IMR-90 (cell line): ENCODE measurements around the gene CAPN6. TPM values are rescaled to one million over a fixed set of nuclear protein-coding genes. Genes with fewer than 3 reads are reported as not detected.

Source experiments
- ATAC-seq: fragments of 200-7000 bp; cut with Tn5 transposase; 2 replicates; pipeline ENCODE4 v1.9.1; 2020; ENCODE audit warnings: low read depth, mild to moderate bottlenecking, moderate library complexity
- BruUV-seq: library from RNA; stranded (reverse); fragments of 400-500 nt; replicated peaks from 2 replicates; lab custom pipeline; 2021; lab: Mats Ljungman, UMichigan
- CTCF ChIA-PET: fragments of 300-600 bp; formaldehyde crosslinking; extraction: SDS; loops from one replicate; lab custom pipeline; 2021; ENCODE audit warnings: antibody characterized with exemption; lab: Yijun Ruan, JAX
- POLR2A ChIA-PET: fragments of 300-600 bp; sonication (Branson Sonifier 250); formaldehyde crosslinking; loops from one replicate; lab custom pipeline; 2022; ENCODE audit warnings: antibody characterized with exemption; ENCODE audit not compliant: unreplicated experiment; lab: Charles Lee
- DNase-seq: peaks from one replicate; pipeline ENCODE4 v3.0.0; 2013
- H2AFZ ChIP-seq: replicated peaks from 2 replicates; pipeline ENCODE3; 2013; ENCODE audit warnings: low read length, mild to moderate bottlenecking; ENCODE audit not compliant: poor library complexity
- H2AK5ac ChIP-seq: 2 replicates; pipeline ENCODE4 v1.6.1; 2013; ENCODE audit warnings: low read depth, low read length, inconsistent platforms
- H2AK9ac ChIP-seq: replicated peaks from 2 replicates; pipeline ENCODE3; 2013; ENCODE audit warnings: mild to moderate bottlenecking, low read depth, low read length, moderate library complexity; ENCODE audit not compliant: poor library complexity
- H2BK120ac ChIP-seq: 2 replicates; pipeline ENCODE4 v1.6.1; 2013; ENCODE audit warnings: low read depth, low read length, inconsistent platforms
- H2BK15ac ChIP-seq: 3 replicates; pipeline ENCODE4 v1.6.1; 2013; ENCODE audit warnings: low read depth, low read length, inconsistent platforms
- H2BK20ac ChIP-seq: 2 replicates; pipeline ENCODE4 v1.6.1; 2013; ENCODE audit warnings: low read depth, mild to moderate bottlenecking, inconsistent platforms, low read length, moderate library complexity
- H2BK5ac ChIP-seq: 2 replicates; pipeline ENCODE4 v1.6.1; 2013; ENCODE audit warnings: mild to moderate bottlenecking, low read depth, low read length, inconsistent platforms; ENCODE audit not compliant: poor library complexity, severe bottlenecking
- H3K14ac ChIP-seq: replicated peaks from 2 replicates; pipeline ENCODE4 v1.6.1; 2013; ENCODE audit warnings: low read depth, low read length, inconsistent platforms
- H3K18ac ChIP-seq: 2 replicates; pipeline ENCODE4 v1.6.1; 2013; ENCODE audit warnings: low read depth, low read length, control low read depth
- H3K23ac ChIP-seq: 2 replicates; pipeline ENCODE4 v1.6.1; 2013; ENCODE audit warnings: low read depth, low read length, inconsistent platforms
- H3K27ac ChIP-seq: 2 replicates; pipeline ENCODE4 v1.5.1; 2013; ENCODE audit warnings: mild to moderate bottlenecking, control low read depth, low read length; ENCODE audit not compliant: insufficient read depth
- H3K27me3 ChIP-seq: 2 replicates; pipeline ENCODE4 v1.6.1; 2013; ENCODE audit warnings: low read length; ENCODE audit not compliant: control insufficient read depth, insufficient read depth
- H3K36me3 ChIP-seq: 2 replicates; pipeline ENCODE4 v1.6.1; 2013; ENCODE audit warnings: low read length, mixed read lengths; ENCODE audit not compliant: control insufficient read depth, insufficient read depth
- H3K4ac ChIP-seq: 2 replicates; pipeline ENCODE4 v1.6.1; 2013; ENCODE audit warnings: low read depth, low read length, inconsistent platforms
- H3K4me1 ChIP-seq: 2 replicates; pipeline ENCODE4 v1.6.1; 2013; ENCODE audit warnings: low read length, mixed read lengths; ENCODE audit not compliant: control insufficient read depth, insufficient read depth
- H3K4me2 ChIP-seq: 2 replicates; pipeline ENCODE4 v1.6.1; 2013; ENCODE audit warnings: low read depth, mild to moderate bottlenecking, control low read depth, low read length, moderate library complexity
- H3K4me3 ChIP-seq: 2 replicates; pipeline ENCODE4 v1.5.1; 2013; ENCODE audit warnings: low read depth, mild to moderate bottlenecking, control low read depth, low read length, moderate library complexity; ENCODE audit not compliant: insufficient read depth
- H3K56ac ChIP-seq: 2 replicates; pipeline ENCODE4 v1.6.1; 2013; ENCODE audit warnings: low read length, inconsistent platforms; ENCODE audit not compliant: insufficient read depth; ENCODE audit errors: extremely low read depth
- H3K79me1 ChIP-seq, 2 experiments: 2 replicates each; pipeline ENCODE4 v1.6.1; 2013; ENCODE audit warnings: low read length in 2 of 2, inconsistent platforms in 1 of 2, low read depth in 1 of 2
- H3K9ac ChIP-seq: 2 replicates; pipeline ENCODE4 v1.6.1; 2013; ENCODE audit warnings: low read depth, low read length, control low read depth
- H3K9me1 ChIP-seq: 2 replicates; pipeline ENCODE4 v1.6.1; 2013; ENCODE audit warnings: low read length, inconsistent platforms; ENCODE audit not compliant: insufficient read depth
- H3K9me3 ChIP-seq: 2 replicates; pipeline ENCODE4 v1.6.1; 2013; ENCODE audit warnings: low read length; ENCODE audit not compliant: control insufficient read depth, insufficient read depth
- H4K20me1 ChIP-seq: 2 replicates; pipeline ENCODE4 v1.6.1; 2013; ENCODE audit warnings: low read length, inconsistent platforms; ENCODE audit not compliant: insufficient read depth
- H4K5ac ChIP-seq: 2 replicates; pipeline ENCODE4 v1.6.1; 2013; ENCODE audit warnings: mild to moderate bottlenecking, low read depth, low read length, control low read depth
- H4K8ac ChIP-seq, 2 experiments: 2 replicates each; pipeline ENCODE4 v1.6.1; 2013; ENCODE audit warnings: low read depth in 2 of 2, low read length in 2 of 2, control low read depth in 1 of 2, inconsistent platforms in 1 of 2
- H4K91ac ChIP-seq: 2 replicates; pipeline ENCODE4 v1.6.1; 2013; ENCODE audit warnings: low read depth, low read length, inconsistent platforms; ENCODE audit not compliant: insufficient read depth
- BHLHE40 ChIP-seq: fragments of 150-350 bp; IDR thresholded peaks from 2 replicates; pipeline ENCODE4 v1.6.1; 2016; ENCODE audit warnings: mild to moderate bottlenecking, low read depth, low read length
- CEBPB ChIP-seq: IDR thresholded peaks from 2 replicates; pipeline ENCODE4 v1.6.1; 2012; ENCODE audit warnings: low read depth, low read length, improper control_type of control experiment
- CHD1 ChIP-seq: IDR thresholded peaks from 2 replicates; pipeline ENCODE4 v1.6.1; 2012; ENCODE audit warnings: low read depth, low read length, improper control_type of control experiment
- CTCF ChIP-seq: conservative IDR thresholded peaks from 2 replicates; pipeline ENCODE4 v1.5.1; 2012; ENCODE audit warnings: mild to moderate bottlenecking, low read depth, low read length, improper control_type of control experiment
- FOS ChIP-seq: fragments of 150-350 bp; IDR thresholded peaks from 2 replicates; pipeline ENCODE4 v1.6.1; 2016; ENCODE audit warnings: low read depth, low read length
- MAFK ChIP-seq: IDR thresholded peaks from 2 replicates; pipeline ENCODE4 v1.6.1; 2012; ENCODE audit warnings: low read depth, low read length, improper control_type of control experiment
- MAZ ChIP-seq: IDR thresholded peaks from 2 replicates; pipeline ENCODE4 v1.6.1; 2012; ENCODE audit warnings: low read depth, mild to moderate bottlenecking, low read length, improper control_type of control experiment, moderate library complexity, borderline replicate concordance
- MXI1 ChIP-seq: IDR thresholded peaks from 2 replicates; pipeline ENCODE4 v1.6.1; 2012; ENCODE audit warnings: low read depth, mild to moderate bottlenecking, low read length, moderate library complexity, borderline replicate concordance
- NFE2L2 ChIP-seq: fragments of 150-350 bp; IDR thresholded peaks from 2 replicates; pipeline ENCODE4 v1.6.1; 2016; ENCODE audit warnings: low read depth, mild to moderate bottlenecking, low read length
- POLR2A ChIP-seq: IDR thresholded peaks from 2 replicates; pipeline ENCODE4 v1.6.1; 2012; ENCODE audit warnings: mild to moderate bottlenecking, low read depth, low read length
- RAD21 ChIP-seq: IDR thresholded peaks from 2 replicates; pipeline ENCODE4 v1.6.1; 2012; ENCODE audit warnings: low read length, improper control_type of control experiment
- RCOR1 ChIP-seq: IDR thresholded peaks from 2 replicates; pipeline ENCODE4 v1.6.1; 2012; ENCODE audit warnings: mild to moderate bottlenecking, low read length, improper control_type of control experiment; ENCODE audit not compliant: insufficient replicate concordance
- RFX5 ChIP-seq: IDR thresholded peaks from 2 replicates; pipeline ENCODE4 v1.8.0; 2012; ENCODE audit warnings: low read depth, mild to moderate bottlenecking, low read length, moderate library complexity
- SMC3 ChIP-seq: fragments of 150-350 bp; IDR thresholded peaks from 2 replicates; pipeline ENCODE4 v1.6.1; 2016; ENCODE audit warnings: low read depth, mild to moderate bottlenecking, antibody characterized with exemption, low read length, moderate library complexity
- USF2 ChIP-seq: fragments of 150-350 bp; IDR thresholded peaks from 2 replicates; pipeline ENCODE4 v1.6.1; 2017; ENCODE audit warnings: mild to moderate bottlenecking, antibody characterized with exemption, low read length, low read depth
- WGBS, 2 experiments: methylation state at CpG; one replicate each; pipeline versions ENCODE4 v1.1.5 to v1.1.7; 2013; ENCODE audit warnings: missing lambda C conversion rate in 2 of 2; ENCODE audit not compliant: insufficient read length in 1 of 2; ENCODE audit errors: extremely low coverage in 2 of 2; 5-methylcytosine and 5-hydroxymethylcytosine counted together
- dilution Hi-C: fragments of 300-500 bp; cut with HindIII; formaldehyde crosslinking; loops from one replicate; pipeline ENCODE4 v1.14.3; 2018; ENCODE audit warnings: low sequenced_read_pairs; ENCODE audit not compliant: unreplicated experiment
- in situ Hi-C: fragments of 300-500 bp; cut with MboI; formaldehyde crosslinking; loops from 3 replicates; pipeline ENCODE4 v1.14.3; 2019; ENCODE audit warnings: low sequenced_read_pairs, inconsistent platforms, mixed read lengths
- intact Hi-C: fragments of 100-400 bp; cut with micrococcal nuclease; formaldehyde crosslinking; loops from 2 replicates; pipeline ENCODE4 v1.10.0; 2022
- polyA plus RNA-seq, 3 experiments: library from polyadenylated mRNA; depleted of rRNA; stranded (reverse); fragments of >200 nt; gene quantifications; 2 replicates each; pipeline ENCODE4 v1.2.3, GENCODE V29; 2012; ENCODE audit warnings: low replicate concordance in 1 of 3
- total RNA-seq: library from RNA; depleted of rRNA; stranded (reverse); fragments of >200 nt; gene quantifications from 2 replicates; pipeline ENCODE4 v1.2.3, GENCODE V29; 2012
- TF ChIP-seq, protein P1 (sequence below): fragments of 150-350 bp; IDR thresholded peaks from 2 replicates; pipeline ENCODE4 v1.6.1; 2016; ENCODE audit warnings: low read depth, mild to moderate bottlenecking, low read length, moderate library complexity, borderline replicate concordance

CAPN6 gene
- total and polyA plus RNA-seq, 2 of the 4 experiments (the other 2 are of a cell fraction): not detected

DNA sequence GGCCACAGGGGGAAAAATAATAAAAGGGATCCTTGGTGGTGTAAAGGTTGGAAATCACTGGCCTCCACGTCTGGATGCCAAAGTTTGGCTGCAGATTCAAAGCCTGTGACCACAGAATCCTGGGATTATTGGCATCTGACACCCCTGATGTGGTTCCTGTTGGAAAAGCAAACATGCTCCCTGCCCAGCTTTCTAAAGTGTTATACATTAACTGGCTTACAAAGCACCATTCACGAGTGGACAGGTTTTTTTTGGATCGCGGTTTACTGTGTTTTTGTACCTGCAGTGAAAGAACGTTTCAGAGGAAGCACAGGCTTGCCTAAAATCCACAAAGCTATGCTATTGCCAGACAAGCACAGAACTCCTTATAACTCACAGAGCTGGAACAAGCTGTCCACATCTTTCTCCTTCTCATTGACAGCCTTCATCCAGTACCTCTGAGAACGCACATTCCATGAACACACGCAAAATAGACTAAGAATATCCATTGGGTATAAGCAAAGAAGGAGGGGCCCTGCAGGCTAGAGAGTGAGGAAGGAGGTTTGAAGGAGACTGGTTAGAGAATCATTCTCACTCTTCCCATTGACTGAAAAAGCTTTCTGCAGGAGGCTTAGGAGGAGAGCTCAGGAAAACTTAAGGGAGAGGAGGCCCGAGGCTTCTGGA, 14.5 kb upstream of the CAPN6 start:
- no peaks in the 10 kb centered on the region for H3K4me1 ChIP-seq
- TF ChIP-seq USF2: no peak
- no peak for TF ChIP-seq MAZ
- no peak for TF ChIP-seq FOS
- no peak for TF ChIP-seq CHD1
- no peak for TF ChIP-seq POLR2A
- no peak for TF ChIP-seq NFE2L2
- TF ChIP-seq RCOR1: no peak
- no peak for TF ChIP-seq CTCF
- TF ChIP-seq MAFK: no peak
- TF ChIP-seq RAD21: no peak
- TF ChIP-seq CEBPB: no peak
- TF ChIP-seq BHLHE40: no peak
- TF ChIP-seq MXI1: no peak
- TF ChIP-seq, protein P1, sequence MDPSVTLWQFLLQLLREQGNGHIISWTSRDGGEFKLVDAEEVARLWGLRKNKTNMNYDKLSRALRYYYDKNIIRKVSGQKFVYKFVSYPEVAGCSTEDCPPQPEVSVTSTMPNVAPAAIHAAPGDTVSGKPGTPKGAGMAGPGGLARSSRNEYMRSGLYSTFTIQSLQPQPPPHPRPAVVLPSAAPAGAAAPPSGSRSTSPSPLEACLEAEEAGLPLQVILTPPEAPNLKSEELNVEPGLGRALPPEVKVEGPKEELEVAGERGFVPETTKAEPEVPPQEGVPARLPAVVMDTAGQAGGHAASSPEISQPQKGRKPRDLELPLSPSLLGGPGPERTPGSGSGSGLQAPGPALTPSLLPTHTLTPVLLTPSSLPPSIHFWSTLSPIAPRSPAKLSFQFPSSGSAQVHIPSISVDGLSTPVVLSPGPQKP: no peak
- no peak for TF ChIP-seq SMC3
- TF ChIP-seq RFX5: no peak
- no TSS peak for BruUV-seq
- H2BK5ac ChIP-seq: no peak overlapping the region
- H2AFZ ChIP-seq: no peak overlapping the region
- H3K4me2 ChIP-seq: no peak overlapping the region
- no peaks in the 10 kb centered on the region for H3K9me3 ChIP-seq
- ChIA-PET POLR2A (no interaction called here), CTCF (no interaction called here)
- peaks cover 3% of the 10 kb centered on the region for H3K27me3 ChIP-seq
- H3K9ac ChIP-seq: no peak overlapping the region
- no peak overlapping the region for H3K14ac ChIP-seq
- H3K36me3 ChIP-seq: no peaks in the 10 kb centered on the region
- in situ Hi-C loops (no loop called here), intact Hi-C loops (no loop called here), dilution Hi-C loops (no loop called here)
- H2BK15ac ChIP-seq: no peak overlapping the region
- H4K91ac ChIP-seq: no peak overlapping the region
- no peak overlapping the region for H3K23ac ChIP-seq
- no peak overlapping the region for H2AK9ac ChIP-seq
- H4K20me1 ChIP-seq: no peaks in the 10 kb centered on the region
- no peak overlapping the region for H2AK5ac ChIP-seq
- no peaks in the 10 kb centered on the region for H3K9me1 ChIP-seq
- no peak overlapping the region for H3K56ac ChIP-seq
- no peak overlapping the region for H3K18ac ChIP-seq
- H4K8ac ChIP-seq: no peak overlapping the region
- ATAC-seq: no peak
- no peak overlapping the region for H3K4me3 ChIP-seq
- H3K79me1 ChIP-seq: no peaks in the 10 kb centered on the region
- DNase-seq: no peak
- no peak overlapping the region for H2BK120ac ChIP-seq
- no peak overlapping the region for H4K5ac ChIP-seq
- WGBS, 2 experiments: 0% methylated on average over 1 of the region's 8 CpGs; no CpG with 5 or more reads in 1 of the 2 experiments
- no peak overlapping the region for H3K4ac ChIP-seq
- H2BK20ac ChIP-seq: no peak overlapping the region
- no peak overlapping the region for H3K27ac ChIP-seq
